Testis (tissue), 3 donors: ENCODE data around the gene PPP2R5D. TPM values are rescaled to one million over a fixed set of nuclear protein-coding genes. Genes with fewer than 3 reads are reported as not detected.

Experiments
- DNase-seq: peaks from one replicate; pipeline ENCODE4 v3.0.0-alpha.2; 2019
- H3K27ac ChIP-seq, 2 donors: fragments of 200-600 bp; sonication (generic); one replicate each; pipeline ENCODE4 v1.5.1; 2019
- H3K27me3 ChIP-seq: fragments of 200-600 bp; sonication (generic); one replicate; pipeline ENCODE4 v1.5.1; 2019
- H3K36me3 ChIP-seq: fragments of 200-600 bp; sonication (generic); one replicate; pipeline ENCODE4 v1.5.1; 2017; ENCODE audit warnings: low read depth; ENCODE audit errors: missing control alignments
- H3K4me1 ChIP-seq: fragments of 200-600 bp; sonication (generic); one replicate; pipeline ENCODE4 v1.5.1; 2019
- H3K4me3 ChIP-seq, 2 donors: fragments of 200-600 bp; sonication (generic); one replicate each; pipeline ENCODE4 v1.5.1; 2017 to 2019
- H3K9me3 ChIP-seq: fragments of 200-600 bp; sonication (generic); one replicate; pipeline ENCODE4 v1.5.1; 2017
- CTCF ChIP-seq, 3 experiments: fragments of 450-650 bp in 2 of 3; fragments of 200-600 bp in 1 of 3; sonication (generic) in 1 of 3; IDR thresholded peaks; one replicate each; pipeline ENCODE4 v1.5.1; 2016 to 2019; ENCODE audit warnings: antibody characterized with exemption in 3 of 3, mild to moderate bottlenecking in 2 of 3, moderate library complexity in 1 of 3
- POLR2A ChIP-seq: fragments of 450-650 bp; IDR thresholded peaks from one replicate; pipeline ENCODE4 v1.6.1; 2017; ENCODE audit warnings: antibody characterized with exemption, mild to moderate bottlenecking, moderate library complexity
- WGBS, 2 donors: methylation state at CpG; one replicate each; pipeline ENCODE4 v1.1.5; 2018; 5-methylcytosine and 5-hydroxymethylcytosine counted together
- intact Hi-C: fragments of 100-400 bp; cut with DNase I; formaldehyde crosslinking; loops from one replicate; pipeline ENCODE4 v1.15.1; 2023; ENCODE audit warnings: low total_unique reads
- polyA plus RNA-seq: library from polyadenylated mRNA; stranded (reverse); fragments of 350-450 nt; fragmentation: Illumina TruSeq; extraction: RNeasy Lipid Tissue Mini Kit (QIAGEN cat#74804); gene quantifications from one replicate; pipeline ENCODE4 v1.2.3, GENCODE V29; 2014; ENCODE audit warnings: low read depth, low replicate concordance; ENCODE audit not compliant: insufficient read depth
- total RNA-seq, 2 donors: library from RNA; depleted of rRNA; stranded (reverse); fragments of >200 nt; gene quantifications; one replicate each; pipeline ENCODE4 v1.2.3, GENCODE V29; 2016

PPP2R5D gene
- total and polyA plus RNA-seq, 3 donors from 2014 or later: 73.4 to 82.5 (median 74.5) TPM

GRCh38 chr6:42962502-42963178, 21.7 kb upstream of the PPP2R5D start:
- no peak for DNase-seq
- WGBS, 2 donors: 81 to 90% methylated on average over 12 of the region's 13 CpGs
- H3K36me3 ChIP-seq: no peaks in the 10 kb centered on the region
- no peak overlapping the region for H3K4me3 ChIP-seq
- no peak for TF ChIP-seq POLR2A
- TF ChIP-seq CTCF (IDR thresholded peaks at IDR 0.05): no peak
- no peaks in the 10 kb centered on the region for H3K27me3 ChIP-seq
- H3K27ac ChIP-seq: no peak overlapping the region
- intact Hi-C loops: no loop called here
- H3K4me1 ChIP-seq: peaks cover 15% of the 10 kb centered on the region
- H3K9me3 ChIP-seq: no peaks in the 10 kb centered on the region

GRCh38 chr6:42963179-42963854, 21.1 kb upstream of the PPP2R5D start:
- no peak overlapping the region for H3K27ac ChIP-seq
- TF ChIP-seq POLR2A (no peak), CTCF (IDR thresholded peaks at IDR 0.05) (no peak)
- H3K36me3 ChIP-seq: no peaks in the 10 kb centered on the region
- intact Hi-C loops: no loop called here
- no peak for DNase-seq
- H3K9me3 ChIP-seq: no peaks in the 10 kb centered on the region
- WGBS, 2 donors: 74 to 81% methylated on average over 9 to 12 of the region's 12 CpGs
- H3K4me1 ChIP-seq: peaks cover 15% of the 10 kb centered on the region
- H3K4me3 ChIP-seq: no peak overlapping the region
- H3K27me3 ChIP-seq: no peaks in the 10 kb centered on the region

- DNase-seq: no peak
- Histone ChIP-seq H3K36me3 (no peaks in the 10 kb centered on the region), H3K4me3 (no peak overlapping the region), H3K27ac (no peak overlapping the region), H3K27me3 (no peaks in the 10 kb centered on the region), H3K9me3 (no peaks in the 10 kb centered on the region), H3K4me1 (peaks cover 15% of the 10 kb centered on the region)
- 82 to 88% methylated on average over 3 to 8 of the region's 9 CpGs for WGBS, 2 donors
- intact Hi-C loops: no loop called here
- TF ChIP-seq CTCF (IDR thresholded peaks at IDR 0.05): no peak
- TF ChIP-seq POLR2A: no peak
Measured at GRCh38 chr6:42963855-42964605, 20.3 kb upstream of the PPP2R5D start.

GRCh38 chr6:42966571-42966970, 17.8 kb upstream of the PPP2R5D start:
- H3K36me3 ChIP-seq: no peaks in the 10 kb centered on the region
- H3K4me1 ChIP-seq: no peaks in the 10 kb centered on the region

More at GRCh38 chr6:42966571-42966970, 17.8 kb upstream of the PPP2R5D start:
- DNase-seq: no peak
- Histone ChIP-seq H3K9me3 (no peaks in the 10 kb centered on the region), H3K27me3 (no peaks in the 10 kb centered on the region), H3K4me3 (no peak overlapping the region), H3K27ac (no peak overlapping the region)
- 74 to 85% methylated on average over 7 of the region's 7 CpGs for WGBS, 2 donors
- intact Hi-C loops: no loop called here
- no peak for TF ChIP-seq CTCF (IDR thresholded peaks at IDR 0.05)
- TF ChIP-seq POLR2A: no peak
